ENCODE results near the gene PTPN1.

GRCh38 chr20:50552979-50553378 is 42.8 kb downstream of the PTPN1 start:
- no peak for TF ChIP-seq CTCF (IDR thresholded peaks at IDR 0.05)
- no peak for TF ChIP-seq ZFX (IDR thresholded peaks at IDR 0.05; ENCODE audit: borderline replicate concordance)

Measured in 22Rv1 (cell line).